ENCODE measurements around the gene MERTK.
"Not testable (repeated sequence)": the region's sequence is repeated elsewhere in the genome, so short reads cannot be mapped to it uniquely, and the experiment has no call there.

The MERTK gene

GRCh38 chr2:112007493-112007892 lies 109.1 kb downstream of the MERTK start:
- DNase-seq (ENCODE audit: low read depth in 4 of 4, low spot score in 1 of 4) = no peak

GRCh38 chr2:112008910-112009485 lies 110.6 kb downstream of the MERTK start:
- DNase-seq (ENCODE audit: low read depth in 4 of 4, low spot score in 1 of 4) = no peak

DNA sequence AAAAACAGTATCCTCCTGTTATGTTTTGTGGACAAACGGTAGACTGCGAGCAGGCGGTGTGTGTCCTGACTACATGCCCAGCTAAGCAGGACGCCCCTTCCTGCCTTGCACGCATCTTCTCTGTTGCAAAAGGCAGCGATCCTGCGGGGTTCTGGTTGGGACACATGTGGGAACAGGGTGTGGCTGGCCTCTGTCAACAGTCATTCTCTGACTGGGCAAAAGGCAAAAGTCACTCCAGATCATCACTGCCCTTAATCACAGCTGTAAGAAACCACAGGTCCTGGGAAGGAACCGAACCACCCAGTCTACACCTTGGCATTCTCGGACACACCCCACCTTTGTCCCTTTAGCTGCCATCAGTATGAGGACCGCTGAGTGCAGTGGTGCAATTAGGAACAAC lies 112.3 kb downstream of the MERTK start:
- DNase-seq (ENCODE audit: low read depth in 4 of 4, low spot score in 1 of 4) = no peak

- no peak for DNase-seq (ENCODE audit: low read depth in 4 of 4, low spot score in 1 of 4)
Observed at GRCh38 chr2:112012556-112012955, 114.1 kb downstream of the MERTK start.

GRCh38 chr2:112018846-112019245 lies 120.4 kb downstream of the MERTK start:
- no peak for DNase-seq (ENCODE audit: low read depth in 4 of 4, low spot score in 1 of 4)

DNA sequence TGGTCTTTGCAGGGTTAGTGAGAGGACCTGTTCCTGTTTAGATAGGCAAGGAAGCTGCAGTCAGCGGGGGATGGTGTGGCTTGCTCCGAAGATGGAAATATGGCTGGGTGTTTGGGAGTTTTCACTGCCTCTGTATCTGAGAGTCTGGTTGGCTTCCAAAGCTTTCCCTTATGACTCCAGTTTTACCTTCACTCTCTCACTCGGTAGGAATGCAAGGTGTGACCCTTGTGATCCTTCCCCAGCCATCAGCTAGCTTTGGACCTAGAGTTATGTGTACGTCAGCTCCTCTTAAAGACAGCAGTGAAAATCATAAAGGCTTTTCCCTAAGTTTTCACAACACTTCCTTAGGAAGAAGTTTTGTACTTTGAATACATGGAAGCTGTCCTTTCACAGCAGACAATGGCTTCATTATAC lies 121.2 kb downstream of the MERTK start:
- no peak for DNase-seq (ENCODE audit: low read depth in 4 of 4, low spot score in 1 of 4)

- no peak for DNase-seq (ENCODE audit: low read depth in 4 of 4, low spot score in 1 of 4)
Observed at GRCh38 chr2:112020561-112020960, 122.2 kb downstream of the MERTK start.

GRCh38 chr2:112021290-112021689 lies 122.9 kb downstream of the MERTK start:
- DNase-seq (ENCODE audit: low read depth in 4 of 4, low spot score in 1 of 4) = no peak

GRCh38 chr2:112021781-112022231 lies 123.4 kb downstream of the MERTK start:
- no peak for DNase-seq (ENCODE audit: low read depth in 4 of 4, low spot score in 1 of 4)

DNA sequence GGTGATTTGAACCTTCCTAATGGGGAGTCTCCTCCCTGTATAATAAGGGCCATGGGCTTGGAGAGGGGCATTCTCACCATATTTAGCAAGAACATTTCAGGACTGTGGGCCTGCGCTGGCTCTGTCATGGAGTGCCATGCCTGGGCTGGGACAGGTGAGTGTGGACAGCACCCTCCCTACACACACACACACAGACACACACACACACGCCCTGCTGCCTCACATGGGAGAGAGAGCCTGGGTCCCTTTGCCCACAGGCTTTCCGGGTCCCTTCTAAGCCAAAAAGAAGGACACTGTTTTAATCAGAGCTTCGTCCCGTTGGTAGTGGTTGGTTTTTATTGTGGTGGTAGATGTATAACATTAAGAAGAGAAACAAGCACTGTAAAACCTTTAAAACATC lies 125.3 kb downstream of the MERTK start:
- DNase-seq (ENCODE audit: low read depth in 4 of 4, low spot score in 1 of 4) = no peak

DNA sequence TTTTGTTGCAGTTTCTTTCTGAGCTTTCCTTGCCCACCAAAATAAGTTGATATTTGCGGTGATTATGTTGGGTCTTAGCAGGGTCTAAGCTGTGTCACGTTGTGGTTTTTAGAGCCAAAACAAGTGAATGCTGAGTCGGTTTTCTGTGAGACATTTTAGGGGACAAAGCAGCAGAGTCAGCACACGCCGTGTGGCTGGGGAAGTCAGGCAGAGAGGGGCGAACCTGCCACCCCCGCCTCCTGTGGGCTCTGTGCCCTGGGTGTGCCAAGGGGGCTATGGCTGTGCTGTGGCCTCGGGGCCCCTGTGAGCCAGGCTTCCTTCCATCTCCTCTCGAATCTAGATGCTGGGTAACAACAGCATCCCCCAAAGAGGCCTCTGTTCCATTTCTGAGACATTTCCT lies 125.8 kb downstream of the MERTK start:
- no peak for DNase-seq (ENCODE audit: low read depth in 4 of 4, low spot score in 1 of 4)

DNA sequence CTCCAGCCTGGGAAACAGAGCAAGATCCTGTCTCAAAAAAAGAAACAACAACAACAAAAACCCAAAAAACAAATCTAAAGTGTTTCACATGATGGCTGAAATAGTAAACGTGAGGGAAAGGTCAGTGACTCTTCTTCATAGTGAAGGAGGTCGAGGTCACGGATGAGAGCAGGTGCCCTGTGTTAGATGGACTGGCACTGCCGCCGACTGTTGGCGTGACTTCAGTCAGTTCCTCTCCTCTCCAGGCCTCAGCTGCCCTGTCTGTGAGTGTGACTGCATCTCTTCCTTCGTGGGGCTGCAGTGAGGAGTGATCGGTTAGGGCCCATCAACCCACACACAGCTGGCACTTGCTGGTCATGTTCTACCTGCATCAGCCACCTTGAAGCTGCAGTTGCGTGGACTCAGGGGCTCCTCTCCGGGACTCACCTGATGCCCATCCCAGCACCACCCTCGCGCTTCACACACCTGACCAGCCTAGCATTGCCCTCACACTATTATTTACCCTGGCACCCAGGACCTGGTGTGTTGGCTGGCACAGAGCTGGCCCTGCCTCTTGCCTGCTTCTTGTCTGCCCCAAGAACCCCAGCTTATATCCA lies 126.6 kb downstream of the MERTK start:
- no peak for DNase-seq (ENCODE audit: low read depth in 4 of 4, low spot score in 1 of 4)

GRCh38 chr2:112026509-112026908 lies 128.1 kb downstream of the MERTK start:
- DNase-seq (ENCODE audit: low read depth in 4 of 4, low spot score in 1 of 4) = no peak

DNA sequence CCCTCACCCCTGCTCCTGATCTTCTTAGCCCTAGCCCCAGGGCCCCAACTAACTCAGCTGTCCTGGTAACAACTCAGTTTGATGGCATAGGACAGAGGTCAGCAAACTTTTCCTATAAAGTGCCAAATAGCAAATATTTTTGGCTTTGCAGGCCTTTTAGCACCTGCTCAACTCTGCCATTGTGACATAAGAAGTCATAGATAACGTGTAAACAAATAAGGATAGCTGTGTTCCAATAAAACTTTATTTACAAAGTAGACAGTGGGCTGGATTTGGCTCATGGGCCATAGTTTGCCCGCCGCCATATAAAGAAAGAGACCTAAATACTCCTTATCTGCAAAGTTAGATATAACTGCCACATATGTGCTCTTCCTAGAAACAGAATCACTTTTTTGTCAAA lies 129.4 kb downstream of the MERTK start:
- no peak for DNase-seq (ENCODE audit: low read depth in 4 of 4, low spot score in 1 of 4)

- DNase-seq (ENCODE audit: low read depth in 4 of 4, low spot score in 1 of 4) = no peak
Observed at GRCh38 chr2:112029164-112029563, 130.8 kb downstream of the MERTK start.

- no peak for DNase-seq (ENCODE audit: low read depth in 4 of 4, low spot score in 1 of 4)
Observed at GRCh38 chr2:112031473-112032223, 133.2 kb downstream of the MERTK start.

GRCh38 chr2:112032224-112032586 lies 133.8 kb downstream of the MERTK start:
- no peak for DNase-seq (ENCODE audit: low read depth in 4 of 4, low spot score in 1 of 4)

DNA sequence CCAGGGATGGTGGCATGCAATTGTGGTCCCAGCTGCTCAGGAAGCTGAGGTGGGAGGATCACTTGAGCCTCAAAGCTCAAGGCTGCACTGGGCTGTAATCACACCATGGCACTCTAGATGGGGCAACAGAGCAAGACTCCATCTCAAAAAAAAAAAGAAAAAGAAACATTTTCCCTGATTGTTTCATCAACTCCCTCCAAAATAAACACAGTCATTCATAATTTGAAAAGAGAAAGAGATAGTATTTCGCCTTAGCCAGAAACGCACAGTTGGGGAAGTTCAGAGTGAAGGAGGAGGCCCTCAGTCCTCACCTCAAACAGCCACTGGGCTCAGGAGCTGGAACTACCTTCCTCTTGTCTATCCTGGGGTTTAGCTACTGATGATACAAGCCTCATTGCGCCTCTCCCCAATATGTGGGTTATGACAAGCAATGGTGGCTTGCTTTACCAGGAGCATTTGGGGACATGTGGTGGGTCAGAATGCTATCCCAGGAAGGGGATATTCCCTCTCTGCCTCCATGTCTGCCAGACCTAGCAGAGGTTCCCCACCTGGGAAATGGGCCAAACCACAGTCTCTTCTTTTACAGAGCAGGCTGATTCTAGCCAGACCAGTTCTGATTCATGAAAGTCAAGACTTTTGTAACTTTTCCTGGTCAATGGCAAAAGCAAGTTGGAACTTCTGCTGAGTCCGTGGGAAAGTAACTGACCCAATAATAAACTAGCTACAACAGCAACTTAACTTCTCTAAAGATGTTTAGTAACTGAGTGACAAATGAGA lies 134.5 kb downstream of the MERTK start:
- DNase-seq (ENCODE audit: low read depth in 4 of 4, low spot score in 1 of 4) = no peak

DNA sequence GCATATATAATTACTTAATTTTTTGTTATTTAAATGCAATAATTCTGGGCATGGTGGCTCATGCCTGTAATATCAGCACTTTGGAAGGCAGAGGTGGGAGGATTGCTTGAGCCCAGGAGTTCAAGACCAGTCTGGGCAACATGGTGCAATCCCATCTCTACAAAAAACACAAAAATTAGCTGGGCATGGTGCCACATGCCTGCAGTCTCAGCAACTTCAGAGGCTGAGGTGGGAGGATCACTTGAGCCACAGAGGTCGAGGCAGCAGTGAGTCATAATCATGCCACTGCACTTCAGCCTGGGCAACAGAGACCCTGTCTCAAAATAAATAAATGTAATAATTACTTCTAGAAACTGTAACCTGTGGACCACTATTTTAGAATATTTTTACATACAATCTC lies 135.2 kb downstream of the MERTK start:
- no peak for DNase-seq (ENCODE audit: low read depth in 4 of 4, low spot score in 1 of 4)

DNA sequence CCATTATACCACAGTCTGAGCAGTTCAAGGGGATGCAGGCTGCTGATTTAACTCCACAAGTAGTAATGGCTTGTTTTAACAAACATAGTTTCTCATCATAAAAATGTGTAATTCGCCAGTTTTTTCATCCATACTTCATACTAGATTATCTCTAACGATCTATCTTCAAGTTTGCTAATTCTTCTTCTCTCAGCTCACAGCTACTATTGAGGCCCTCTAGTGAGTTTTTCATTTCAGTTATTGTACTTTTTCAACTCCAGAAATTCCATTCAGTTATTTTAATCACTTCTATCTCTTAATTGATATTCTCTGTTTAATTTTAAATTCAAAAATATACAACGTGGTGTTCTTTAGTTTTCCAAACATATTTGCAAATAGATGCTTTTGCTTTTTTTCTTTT lies 136.5 kb downstream of the MERTK start:
- DNase-seq (ENCODE audit: low read depth in 4 of 4, low spot score in 1 of 4) = no peak

DNA sequence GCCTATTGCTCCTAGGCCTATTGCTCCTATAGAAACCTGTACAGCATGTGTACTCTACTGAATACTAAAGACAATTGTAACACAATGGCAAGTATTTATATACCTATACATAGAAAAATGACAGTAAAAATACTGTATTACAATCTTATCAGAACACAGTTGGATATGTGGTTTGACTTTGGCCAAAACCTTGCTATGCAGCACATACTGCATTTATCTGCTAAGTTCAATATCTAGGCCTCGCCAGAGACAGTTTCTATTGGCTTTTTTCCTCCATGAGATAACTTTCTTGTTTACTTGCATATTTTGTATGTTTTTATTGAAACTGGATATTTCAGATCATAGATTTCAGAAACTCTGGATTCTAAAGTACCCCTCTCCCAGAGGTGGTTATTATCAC lies 137.4 kb downstream of the MERTK start:
- no peak for DNase-seq (ENCODE audit: low read depth in 4 of 4, low spot score in 1 of 4)

- not testable (repeated sequence) for DNase-seq (ENCODE audit: low read depth in 4 of 4, low spot score in 1 of 4)
Observed at GRCh38 chr2:112039556-112039955, 141.1 kb downstream of the MERTK start.

All from stimulated activated CD4-positive, alpha-beta T cell treated with anti-CD3 and anti-CD28 coated beads, Interleukin-1b, Interleukin-23, amount 100 ng/mL, for 24 hours (primary cell).